GM12891 (cell line): ENCODE measurements around the gene PRDM16.

Experiments used
- DNase-seq: peaks from one replicate; pipeline ENCODE4 v3.0.0; 2011; ENCODE audit warnings: low spot score; ENCODE audit not compliant: insufficient read length
- FAIRE-seq: peaks from 2 replicates; lab custom pipeline; 2011; peaks lifted over from hg19 to GRCh38; lab: Jason Lieb, UNC
- PAX5 ChIP-seq: IDR thresholded peaks from 2 replicates; pipeline ENCODE4 v1.6.1; 2011; ENCODE audit warnings: low read length, moderate library complexity, mild to moderate bottlenecking; ENCODE audit not compliant: insufficient read depth, severe bottlenecking
- POLR2A ChIP-seq: IDR thresholded peaks from 2 replicates; pipeline ENCODE4 v1.6.1; 2011; ENCODE audit warnings: low read depth, low read length, control low read depth
- POLR2AphosphoS5 ChIP-seq: IDR thresholded peaks from 2 replicates; pipeline ENCODE4 v1.6.1; 2011; ENCODE audit warnings: low read depth, low read length, control low read depth
- POU2F2 ChIP-seq: IDR thresholded peaks from 2 replicates; pipeline ENCODE4 v1.6.1; 2011; ENCODE audit warnings: low read depth, mild to moderate bottlenecking, control low read depth, low read length, moderate library complexity
- SPI1 ChIP-seq: IDR thresholded peaks from 2 replicates; pipeline ENCODE4 v1.6.1; 2011; ENCODE audit warnings: low read depth, low read length, control low read depth
- TAF1 ChIP-seq: IDR thresholded peaks from 2 replicates; pipeline ENCODE4 v1.6.1; 2011; ENCODE audit warnings: low read depth, low read length, control low read depth

PRDM16 gene

GRCh38 chr1:3097231-3097630 is 28.2 kb downstream of the PRDM16 start:
- no peak for DNase-seq
- TF ChIP-seq SPI1: no peak
- no peak for TF ChIP-seq POLR2AphosphoS5
- no peak for FAIRE-seq

DNA sequence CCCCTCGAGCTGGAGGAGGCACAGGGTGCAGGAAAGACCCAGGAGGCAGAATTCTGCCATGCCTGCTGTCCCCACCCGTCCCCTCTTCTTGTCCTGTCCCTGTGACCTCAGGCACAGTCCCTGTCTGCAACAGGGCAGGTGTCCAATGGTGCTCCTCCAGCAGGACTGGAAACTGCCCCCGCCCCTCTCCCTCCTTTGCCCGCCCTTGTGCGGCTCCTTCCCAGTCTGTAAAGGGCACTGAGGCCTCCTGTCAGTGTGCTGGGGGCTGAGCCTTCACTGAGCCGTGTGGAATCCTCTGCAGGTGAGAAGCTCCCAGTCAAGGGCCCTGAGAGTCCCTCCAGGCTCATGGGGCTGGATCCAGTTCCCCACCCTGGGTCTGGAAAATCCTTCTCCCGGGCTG is 28.9 kb downstream of the PRDM16 start:
- DNase-seq (no peak), FAIRE-seq (no peak)
- TF ChIP-seq PAX5 (no peak), TAF1 (no peak), POLR2AphosphoS5 (no peak), POLR2A (no peak), SPI1 (no peak), POU2F2 (no peak)

DNA sequence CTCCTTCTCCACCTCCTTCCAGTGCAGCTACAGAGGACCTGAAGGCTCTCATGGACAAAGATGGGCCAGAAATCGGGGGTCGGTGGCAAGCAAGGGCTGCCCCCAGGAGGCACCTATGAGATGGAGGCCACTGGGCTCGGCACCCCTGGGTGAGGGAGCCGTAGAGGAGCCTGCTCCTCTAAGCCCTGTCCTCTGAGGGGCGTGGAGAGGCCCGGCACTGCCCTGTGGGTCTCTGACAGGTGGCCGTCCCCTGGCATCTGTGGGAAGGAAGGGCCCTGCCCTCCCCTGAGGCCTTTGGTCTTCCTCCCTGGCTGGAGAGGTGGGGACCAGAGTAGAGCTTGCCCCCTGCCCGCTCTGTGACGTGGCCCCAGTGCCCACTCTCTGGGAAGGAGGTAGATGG is 30.9 kb downstream of the PRDM16 start:
- no peak for TF ChIP-seq POLR2AphosphoS5
- no peak for TF ChIP-seq PAX5
- TF ChIP-seq SPI1: no peak
- no peak for TF ChIP-seq TAF1
- no peak for TF ChIP-seq POLR2A
- no peak for TF ChIP-seq POU2F2
- FAIRE-seq: no peak
- no peak for DNase-seq

DNA sequence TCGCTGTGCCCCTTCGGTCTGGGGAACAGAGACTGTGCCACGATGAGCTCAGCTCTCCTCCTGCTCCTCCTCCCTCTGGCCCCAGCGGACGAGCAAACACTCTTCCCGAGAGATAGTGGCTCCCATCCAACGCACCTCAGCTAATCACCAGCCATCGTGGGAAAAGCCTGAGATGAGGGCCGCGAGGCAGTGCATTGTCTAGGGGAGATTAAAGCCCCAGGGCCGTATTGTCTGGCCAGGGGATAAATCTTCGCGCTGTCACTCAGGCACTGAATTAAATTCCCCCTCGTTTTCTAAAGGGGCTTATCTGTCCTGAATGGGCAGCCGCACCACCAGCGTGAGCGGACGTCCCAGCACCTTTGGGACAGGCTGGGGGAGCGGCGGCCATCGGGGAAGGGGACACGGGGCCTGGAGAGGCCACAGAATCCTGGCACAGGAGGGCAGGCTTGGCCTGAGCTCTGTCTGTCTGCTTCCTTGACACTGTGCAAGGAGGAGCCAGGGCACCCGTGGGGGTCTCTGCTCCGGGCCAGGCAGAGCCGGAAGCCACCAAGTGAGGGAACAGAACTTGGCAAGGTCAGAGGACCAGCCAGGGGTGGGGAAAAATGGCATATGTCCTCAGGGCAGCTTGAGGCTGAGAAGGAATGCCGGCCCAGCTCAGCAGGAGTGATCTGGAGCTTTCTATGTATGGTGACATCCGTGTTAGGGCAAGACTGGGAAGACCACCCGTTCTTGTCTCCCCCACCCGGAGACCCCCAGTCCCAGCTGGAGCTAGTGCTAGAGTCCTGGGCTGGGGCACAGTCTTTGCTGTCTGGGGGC is 32.3 kb downstream of the PRDM16 start:
- TF ChIP-seq PAX5: no peak
- no peak for TF ChIP-seq POU2F2
- TF ChIP-seq POLR2A: no peak
- no peak for TF ChIP-seq SPI1
- no peak for TF ChIP-seq POLR2AphosphoS5
- TF ChIP-seq TAF1: no peak
- DNase-seq (no peak), FAIRE-seq (no peak)

DNA sequence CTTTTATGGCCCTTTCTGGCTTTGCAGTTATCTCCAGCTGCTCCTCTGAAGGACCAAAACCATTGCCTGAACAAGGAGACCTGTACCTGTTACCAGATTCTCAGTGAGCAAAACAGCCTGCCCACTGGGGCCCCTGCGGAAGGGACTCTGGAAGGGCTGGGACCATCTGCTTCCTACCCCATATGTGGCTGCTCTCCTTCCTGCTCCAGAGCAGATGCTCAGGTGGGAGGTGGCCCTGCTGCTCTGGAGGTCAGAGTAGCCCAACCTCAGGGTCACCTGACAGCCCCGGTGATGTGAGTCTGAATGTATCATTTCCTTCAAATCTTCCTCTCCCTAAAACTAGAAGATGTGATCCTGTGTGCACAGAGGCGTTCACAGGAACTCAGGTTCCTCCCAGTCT is 33.6 kb downstream of the PRDM16 start:
- TF ChIP-seq POLR2AphosphoS5 (no peak), PAX5 (no peak), SPI1 (no peak), POU2F2 (no peak), POLR2A (no peak), TAF1 (no peak)
- FAIRE-seq (no peak), DNase-seq (no peak)

- TF ChIP-seq POLR2AphosphoS5: no peak
- no peak for TF ChIP-seq TAF1
- no peak for TF ChIP-seq PAX5
- TF ChIP-seq SPI1: no peak
- TF ChIP-seq POU2F2: no peak
- no peak for TF ChIP-seq POLR2A
- DNase-seq (no peak), FAIRE-seq (no peak)
These were observed 35.1 kb downstream of the PRDM16 start for GRCh38 chr1:3103967-3104677.

DNA sequence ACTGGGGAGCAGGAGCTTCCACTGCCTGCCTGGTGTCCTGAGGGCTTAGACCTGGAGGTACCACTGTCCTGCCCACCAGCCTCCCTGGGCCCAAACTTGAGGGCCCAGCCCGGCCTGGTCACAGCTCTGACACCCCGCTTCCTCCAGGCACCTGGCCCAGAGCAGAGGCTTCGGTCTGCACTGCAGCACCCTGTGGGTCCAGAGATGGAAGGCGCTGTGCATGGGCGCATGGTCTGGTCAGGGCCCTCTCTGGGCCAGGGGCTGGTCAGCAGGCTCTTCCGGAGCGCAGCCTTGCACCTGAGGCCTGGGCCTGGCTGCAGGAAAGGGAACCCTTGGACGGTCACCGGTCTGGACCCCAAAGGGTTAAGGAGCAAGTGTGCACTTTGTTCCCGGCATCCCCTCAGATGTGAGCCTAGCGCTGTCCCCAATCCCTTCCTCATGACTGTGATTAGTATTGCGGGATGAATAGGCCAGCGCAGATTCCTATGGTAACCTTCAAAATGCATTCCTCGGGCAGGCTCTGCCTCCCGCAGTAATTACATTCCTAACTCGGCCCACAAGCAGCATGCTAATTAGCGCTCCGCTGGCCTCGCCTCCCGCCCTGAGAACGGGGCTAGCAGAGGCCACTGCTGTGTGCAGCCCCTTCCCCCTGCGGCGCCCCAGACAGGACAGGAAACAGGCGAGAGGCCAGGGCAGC is 36.3 kb downstream of the PRDM16 start:
- TF ChIP-seq POLR2A: no peak
- no peak for TF ChIP-seq SPI1
- TF ChIP-seq POLR2AphosphoS5: no peak
- no peak for TF ChIP-seq POU2F2
- TF ChIP-seq PAX5: no peak
- no peak for TF ChIP-seq TAF1
- FAIRE-seq (no peak), DNase-seq (no peak)

GRCh38 chr1:3106216-3106615 is 37.2 kb downstream of the PRDM16 start:
- TF ChIP-seq POLR2AphosphoS5 (no peak), SPI1 (no peak), POLR2A (no peak), POU2F2 (no peak), TAF1 (no peak), PAX5 (no peak)
- DNase-seq: no peak
- no peak for FAIRE-seq

GRCh38 chr1:3107201-3107600 is 38.2 kb downstream of the PRDM16 start:
- TF ChIP-seq POLR2A (no peak), POU2F2 (no peak), SPI1 (no peak), POLR2AphosphoS5 (no peak), TAF1 (no peak), PAX5 (no peak)
- DNase-seq (no peak), FAIRE-seq (no peak)
